Mammary epithelial cell (primary cell): ENCODE measurements around the gene TRNAU1AP.

Source experiments
- CTCF ChIP-seq, 2 donors: IDR thresholded peaks in 1 of 2; conservative IDR thresholded peaks in 1 of 2; 2 replicates each; pipeline ENCODE4 v1.5.1; 2011 to 2012; ENCODE audit warnings: inconsistent platforms in 2 of 2, low read length in 2 of 2, mild to moderate bottlenecking in 2 of 2, control low read depth in 1 of 2, low read depth in 1 of 2; ENCODE audit not compliant: insufficient read depth in 1 of 2; ENCODE audit errors: extremely low read depth in 1 of 2
- EZH2 ChIP-seq: IDR thresholded peaks from 2 replicates; pipeline ENCODE4 v1.6.1; 2012; ENCODE audit warnings: low read length, inconsistent platforms, borderline replicate concordance

GRCh38 chr1:28573564-28573963 lies 20.7 kb downstream of the TRNAU1AP start:
- TF ChIP-seq EZH2 (no peak), CTCF (conservative IDR thresholded peaks at IDR 0.05 in 1 of 2, IDR thresholded peaks at IDR 0.05 in 1 of 2; ENCODE audit: extremely low read depth in 1 of 2, insufficient read depth in 1 of 2, low read depth in 1 of 2, low read length in 2 of 2) (no peak)
